Activated T-cell treated with anti-CD3 and anti-CD28 coated beads, Interleukin-2, amount 50 U/mL, for 24 hours (primary cell): Measurements from ENCODE around the gene ABRACL.
"Not testable (repeated sequence)": the region's sequence is repeated elsewhere in the genome, so short reads cannot be mapped to it uniquely, and the experiment has no call there.

ENCODE experiments used
- DNase-seq: peaks from one replicate; pipeline ENCODE4 v3.0.0-alpha.2; 2020
- H3K27ac Mint-ChIP-seq: 2 replicates; pipeline ENCODE4 v1.8.0; 2020; ENCODE audit warnings: mild to moderate bottlenecking, mixed read lengths
- H3K27me3 Mint-ChIP-seq: 2 replicates; pipeline ENCODE4 v1.8.0; 2020; ENCODE audit warnings: mixed read lengths
- H3K36me3 Mint-ChIP-seq: 2 replicates; pipeline ENCODE4 v1.8.0; 2020; ENCODE audit warnings: low read depth, mixed read lengths
- H3K4me1 Mint-ChIP-seq: 2 replicates; pipeline ENCODE4 v1.8.0; 2020; ENCODE audit warnings: low read depth, mixed read lengths
- H3K4me3 Mint-ChIP-seq: 2 replicates; pipeline ENCODE4 v1.8.0; 2020; ENCODE audit warnings: mild to moderate bottlenecking, moderate library complexity, mixed read lengths
- H3K9me3 Mint-ChIP-seq: 2 replicates; pipeline ENCODE4 v1.8.0; 2020; ENCODE audit warnings: mixed read lengths

ABRACL gene

GRCh38 chr6:139025416-139025815, 3.1 kb upstream of the ABRACL start:
- not testable (repeated sequence) for H3K4me3 Mint-ChIP-seq, H3K27me3 Mint-ChIP-seq, H3K4me1 Mint-ChIP-seq, H3K9me3 Mint-ChIP-seq, DNase-seq, H3K27ac Mint-ChIP-seq
- H3K36me3 Mint-ChIP-seq, result peaks cover 12% of the 10 kb centered on the region

GRCh38 chr6:139027620-139028182, 844 bp upstream of the ABRACL start:
- Mint-ChIP-seq H3K27me3 (no peaks in the 10 kb centered on the region), H3K36me3 (peaks cover 17% of the 10 kb centered on the region), H3K4me1 (peaks cover 13% of the 10 kb centered on the region), H3K9me3 (no peaks in the 10 kb centered on the region), H3K27ac (peak overlapping the region; percentile 93), H3K4me3 (no peak overlapping the region)
- DNase-seq, result peak; percentile 60

- Mint-ChIP-seq H3K36me3 (peaks cover 22% of the 10 kb centered on the region), H3K9me3 (no peaks in the 10 kb centered on the region), H3K27ac (peak overlapping the region; percentile 93), H3K4me3 (no peak overlapping the region), H3K4me1 (peaks cover 17% of the 10 kb centered on the region), H3K27me3 (no peaks in the 10 kb centered on the region)
- DNase-seq, result no peak
These were observed 309 bp upstream of the ABRACL start for GRCh38 chr6:139028215-139028657.

GRCh38 chr6:139029470-139030227, 1.1 kb downstream of the ABRACL start:
- peaks cover 36% of the 10 kb centered on the region for H3K36me3 Mint-ChIP-seq

GRCh38 chr6:139030228-139030963, 1.9 kb downstream of the ABRACL start:
- Mint-ChIP-seq H3K4me1 (peaks cover 24% of the 10 kb centered on the region), H3K27ac (no peak overlapping the region), H3K36me3 (peaks cover 44% of the 10 kb centered on the region), H3K27me3 (no peaks in the 10 kb centered on the region), H3K4me3 (no peak overlapping the region), H3K9me3 (no peaks in the 10 kb centered on the region)
- no peak for DNase-seq

More at GRCh38 chr6:139029470-139030227, 1.1 kb downstream of the ABRACL start:
- Mint-ChIP-seq H3K4me1 (peaks cover 24% of the 10 kb centered on the region), H3K4me3 (no peak overlapping the region), H3K27me3 (no peaks in the 10 kb centered on the region), H3K27ac (no peak overlapping the region), H3K9me3 (no peaks in the 10 kb centered on the region)
- DNase-seq, result no peak

- peak overlapping the region; percentile 50 for H3K27ac Mint-ChIP-seq
- no peaks in the 10 kb centered on the region for H3K9me3 Mint-ChIP-seq
- H3K4me1 Mint-ChIP-seq, result peaks cover 34% of the 10 kb centered on the region
- peaks cover 92% of the 10 kb centered on the region for H3K36me3 Mint-ChIP-seq
- no peak for DNase-seq
- no peak overlapping the region for H3K4me3 Mint-ChIP-seq
- no peaks in the 10 kb centered on the region for H3K27me3 Mint-ChIP-seq
These were observed 8.9 kb downstream of the ABRACL start for GRCh38 chr6:139037490-139037889.

- Mint-ChIP-seq H3K4me1 (peaks cover 10% of the 10 kb centered on the region), H3K4me3 (no peak overlapping the region), H3K27ac (no peak overlapping the region), H3K27me3 (no peaks in the 10 kb centered on the region), H3K9me3 (no peaks in the 10 kb centered on the region), H3K36me3 (peaks cover 56% of the 10 kb centered on the region)
- no peak for DNase-seq
These were observed 15.7 kb downstream of the ABRACL start for GRCh38 chr6:139044250-139044649.

GRCh38 chr6:139047677-139048076, 19.1 kb downstream of the ABRACL start:
- DNase-seq, result no peak
- peaks cover 24% of the 10 kb centered on the region for H3K36me3 Mint-ChIP-seq
- no peaks in the 10 kb centered on the region for H3K27me3 Mint-ChIP-seq
- no peak overlapping the region for H3K4me3 Mint-ChIP-seq
- H3K4me1 Mint-ChIP-seq, result peaks cover 8% of the 10 kb centered on the region
- H3K9me3 Mint-ChIP-seq, result no peaks in the 10 kb centered on the region
- no peak overlapping the region for H3K27ac Mint-ChIP-seq

- not testable (repeated sequence) for H3K4me1 Mint-ChIP-seq, H3K27ac Mint-ChIP-seq, H3K9me3 Mint-ChIP-seq, H3K4me3 Mint-ChIP-seq, H3K27me3 Mint-ChIP-seq, DNase-seq
- H3K36me3 Mint-ChIP-seq, result peaks cover 12% of the 10 kb centered on the region
These were observed 20.4 kb downstream of the ABRACL start for GRCh38 chr6:139048912-139049311.

- not testable (repeated sequence) for H3K4me1 Mint-ChIP-seq, H3K9me3 Mint-ChIP-seq, H3K27ac Mint-ChIP-seq, H3K36me3 Mint-ChIP-seq, DNase-seq, H3K27me3 Mint-ChIP-seq, H3K4me3 Mint-ChIP-seq
These were observed 21.7 kb downstream of the ABRACL start for GRCh38 chr6:139050131-139050769.

- Mint-ChIP-seq H3K9me3 (no peaks in the 10 kb centered on the region), H3K4me1 (peaks cover 8% of the 10 kb centered on the region), H3K4me3 (no peak overlapping the region), H3K27ac (no peak overlapping the region), H3K27me3 (no peaks in the 10 kb centered on the region), H3K36me3 (no peaks in the 10 kb centered on the region)
- DNase-seq, result no peak
These were observed 22.3 kb downstream of the ABRACL start for GRCh38 chr6:139050770-139051313.

- Mint-ChIP-seq H3K36me3 (no peaks in the 10 kb centered on the region), H3K4me3 (no peak overlapping the region), H3K27ac (no peak overlapping the region), H3K4me1 (peaks cover 8% of the 10 kb centered on the region), H3K9me3 (no peaks in the 10 kb centered on the region), H3K27me3 (no peaks in the 10 kb centered on the region)
- no peak for DNase-seq
These were observed 23.0 kb downstream of the ABRACL start for GRCh38 chr6:139051396-139052060.

GRCh38 chr6:139053382-139053781, 24.8 kb downstream of the ABRACL start:
- no peak overlapping the region for H3K27ac Mint-ChIP-seq
- no peak for DNase-seq
- no peak overlapping the region for H3K4me3 Mint-ChIP-seq
- no peaks in the 10 kb centered on the region for H3K27me3 Mint-ChIP-seq
- no peaks in the 10 kb centered on the region for H3K36me3 Mint-ChIP-seq
- H3K4me1 Mint-ChIP-seq, result peaks cover 6% of the 10 kb centered on the region
- no peaks in the 10 kb centered on the region for H3K9me3 Mint-ChIP-seq

- no peak for DNase-seq
- Mint-ChIP-seq H3K36me3 (no peaks in the 10 kb centered on the region), H3K27ac (no peak overlapping the region), H3K27me3 (no peaks in the 10 kb centered on the region), H3K9me3 (no peaks in the 10 kb centered on the region), H3K4me1 (peaks cover 4% of the 10 kb centered on the region), H3K4me3 (no peak overlapping the region)
These were observed 25.5 kb downstream of the ABRACL start for GRCh38 chr6:139054001-139054400.
